COLO668 (cell line): ENCODE measurements around the gene MAP4K2.

ENCODE experiments used
- DNase-seq: peaks from one replicate; lab custom pipeline; 2025; ENCODE audit not compliant: unreplicated experiment; lab: John Stamatoyannopoulos, UW

Gene MAP4K2

GRCh38 chr11:64769283-64769682 is 33.7 kb downstream of the MAP4K2 start:
- DNase-seq, result no peak

- DNase-seq, result no peak
Observed at GRCh38 chr11:64768300-64768694, 34.7 kb downstream of the MAP4K2 start.

GRCh38 chr11:64767344-64768299 is 35.4 kb downstream of the MAP4K2 start:
- DNase-seq, result peak; percentile 68

GRCh38 chr11:64766881-64767280 is 36.1 kb downstream of the MAP4K2 start:
- DNase-seq, result no peak

- no peak for DNase-seq
Observed at GRCh38 chr11:64765851-64766665, 37.0 kb downstream of the MAP4K2 start.

- no peak for DNase-seq
Observed at GRCh38 chr11:64765291-64765850, 37.6 kb downstream of the MAP4K2 start.

GRCh38 chr11:64764753-64765152 is 38.3 kb downstream of the MAP4K2 start:
- no peak for DNase-seq

- no peak for DNase-seq
Observed at GRCh38 chr11:64764040-64764611, 38.9 kb downstream of the MAP4K2 start.

- no peak for DNase-seq
Observed at GRCh38 chr11:64763526-64764039, 39.4 kb downstream of the MAP4K2 start.

GRCh38 chr11:64762674-64763525 is 40.1 kb downstream of the MAP4K2 start:
- DNase-seq, result no peak

GRCh38 chr11:64762277-64762673 is 40.7 kb downstream of the MAP4K2 start:
- DNase-seq, result no peak

- DNase-seq, result no peak
Observed at GRCh38 chr11:64760759-64761420, 42.1 kb downstream of the MAP4K2 start.

GRCh38 chr11:64759722-64760719 is 43.0 kb downstream of the MAP4K2 start, which contains the start of gene PYGM:
Gene PYGM, minus strand, starts transcription at chr11:64759974. Its CDS starts 76 bp downstream, at chr11:64759898.
- no peak for DNase-seq

GRCh38 chr11:64759131-64759721 is 43.8 kb downstream of the MAP4K2 start:
- no peak for DNase-seq

- no peak for DNase-seq
Observed at GRCh38 chr11:64758330-64759079, 44.5 kb downstream of the MAP4K2 start.

- DNase-seq, result no peak
Observed at GRCh38 chr11:64757549-64758329, 45.3 kb downstream of the MAP4K2 start.
